Left lobe of liver (tissue), 2 donors: Measurements from ENCODE around the gene NKD2. TPM values are rescaled to one million over a fixed set of nuclear protein-coding genes. Genes with fewer than 3 reads are reported as not detected.
"Not testable (repeated sequence)": the region's sequence is repeated elsewhere in the genome, so short reads cannot be mapped to it uniquely, and the experiment has no call there.

ENCODE experiments used
- ATAC-seq: fragments of 200-7000 bp; cut with Tn5 transposase; one replicate; pipeline ENCODE4 v1.9.1; 2020; ENCODE audit warnings: mild to moderate bottlenecking, moderate library complexity
- DNase-seq: peaks from one replicate; pipeline ENCODE4 v3.0.0-alpha.2; 2020; ENCODE audit warnings: low spot score
- total RNA-seq: library from RNA; stranded (reverse); gene quantifications from one replicate; pipeline ENCODE4 v1.2.1, GENCODE V29; 2021
- donor health status: DM: no; HTN: no; CAD: no; lungs with moderate emphysema.
- donor health status: DM: no; HTN: yes; CAD: no.

NKD2 gene
- total RNA-seq, 1 donor from 2014 or later, result 1.6 TPM

- ATAC-seq, result no peak
Observed at GRCh38 chr5:999032-999501, 9.5 kb upstream of the NKD2 start.

GRCh38 chr5:999724-1000123, 8.9 kb upstream of the NKD2 start:
- DNase-seq, result no peak
- ATAC-seq, result no peak

More at GRCh38 chr5:999032-999501, 9.5 kb upstream of the NKD2 start:
- no peak for DNase-seq

- DNase-seq (peak; percentile 38), ATAC-seq (no peak)
Observed at GRCh38 chr5:1000329-1000728, 8.3 kb upstream of the NKD2 start.

- ATAC-seq, result not testable (repeated sequence)
- peak; percentile 26 for DNase-seq
Observed at GRCh38 chr5:1000831-1001230, 7.8 kb upstream of the NKD2 start.

GRCh38 chr5:1001406-1002270, 7.0 kb upstream of the NKD2 start:
- peak; percentile 38 for DNase-seq
- ATAC-seq, result no peak

- no peak for ATAC-seq
- no peak for DNase-seq
Observed at GRCh38 chr5:1002271-1002546, 6.4 kb upstream of the NKD2 start.

- ATAC-seq, result no peak
- peak; percentile 30 for DNase-seq
Observed at GRCh38 chr5:1002836-1003235, 5.8 kb upstream of the NKD2 start.

GRCh38 chr5:1003296-1003937, 5.2 kb upstream of the NKD2 start:
- ATAC-seq, result no peak
- DNase-seq, result peak; percentile 48

GRCh38 chr5:1004461-1005248, 3.9 kb upstream of the NKD2 start:
- ATAC-seq, result peak; percentile 87

GRCh38 chr5:1005249-1005851, 3.3 kb upstream of the NKD2 start:
- DNase-seq (peak; percentile 44), ATAC-seq (no peak)

More at GRCh38 chr5:1004461-1005248, 3.9 kb upstream of the NKD2 start:
- DNase-seq, result peak; percentile 81

- peak; percentile 40 for DNase-seq
- no peak for ATAC-seq
Observed at GRCh38 chr5:1005904-1006655, 2.5 kb upstream of the NKD2 start.

- ATAC-seq (no peak), DNase-seq (peak; percentile 38)
Observed at GRCh38 chr5:1006656-1007071, 1.9 kb upstream of the NKD2 start.

GRCh38 chr5:1007221-1007680, 1.4 kb upstream of the NKD2 start:
- ATAC-seq (no peak), DNase-seq (peak; percentile 40)

GRCh38 chr5:1007681-1008450, 736 bp upstream of the NKD2 start:
- ATAC-seq (no peak), DNase-seq (peak; percentile 45)

- ATAC-seq (no peak), DNase-seq (peak; percentile 42)
Observed at GRCh38 chr5:1009359-1010180, 968 bp downstream of the NKD2 start.

GRCh38 chr5:1010181-1010510, 1.5 kb downstream of the NKD2 start:
- DNase-seq (no peak), ATAC-seq (no peak)

GRCh38 chr5:1010641-1011046, 2.0 kb downstream of the NKD2 start:
- peak; percentile 46 for ATAC-seq
- peak; percentile 53 for DNase-seq

- ATAC-seq, result peak; percentile 58
- peak; percentile 60 for DNase-seq
Observed at GRCh38 chr5:1011226-1011631, 2.6 kb downstream of the NKD2 start.
